ENCODE data around the gene GLG1.

DNA sequence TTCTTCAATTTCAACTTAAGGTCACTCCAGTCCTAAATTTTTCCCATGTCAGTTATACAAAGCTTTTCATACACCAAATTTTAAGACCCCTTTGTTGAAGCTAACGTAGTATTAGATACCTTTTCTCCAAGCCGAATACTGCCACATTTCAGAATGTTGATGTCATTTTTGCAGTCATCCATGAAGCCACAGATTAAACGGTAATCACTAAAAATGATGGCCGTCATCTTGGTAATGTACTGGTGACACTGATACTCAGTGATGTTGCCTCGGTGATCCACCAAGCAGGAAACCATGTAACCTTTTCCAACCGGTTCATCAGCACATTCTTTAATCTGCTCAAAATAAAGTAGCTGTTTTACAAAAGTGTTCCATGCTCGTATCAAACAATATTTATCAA is 103.5 kb downstream of the GLG1 start:
- TF ChIP-seq, protein P1, sequence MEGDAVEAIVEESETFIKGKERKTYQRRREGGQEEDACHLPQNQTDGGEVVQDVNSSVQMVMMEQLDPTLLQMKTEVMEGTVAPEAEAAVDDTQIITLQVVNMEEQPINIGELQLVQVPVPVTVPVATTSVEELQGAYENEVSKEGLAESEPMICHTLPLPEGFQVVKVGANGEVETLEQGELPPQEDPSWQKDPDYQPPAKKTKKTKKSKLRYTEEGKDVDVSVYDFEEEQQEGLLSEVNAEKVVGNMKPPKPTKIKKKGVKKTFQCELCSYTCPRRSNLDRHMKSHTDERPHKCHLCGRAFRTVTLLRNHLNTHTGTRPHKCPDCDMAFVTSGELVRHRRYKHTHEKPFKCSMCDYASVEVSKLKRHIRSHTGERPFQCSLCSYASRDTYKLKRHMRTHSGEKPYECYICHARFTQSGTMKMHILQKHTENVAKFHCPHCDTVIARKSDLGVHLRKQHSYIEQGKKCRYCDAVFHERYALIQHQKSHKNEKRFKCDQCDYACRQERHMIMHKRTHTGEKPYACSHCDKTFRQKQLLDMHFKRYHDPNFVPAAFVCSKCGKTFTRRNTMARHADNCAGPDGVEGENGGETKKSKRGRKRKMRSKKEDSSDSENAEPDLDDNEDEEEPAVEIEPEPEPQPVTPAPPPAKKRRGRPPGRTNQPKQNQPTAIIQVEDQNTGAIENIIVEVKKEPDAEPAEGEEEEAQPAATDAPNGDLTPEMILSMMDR (conservative IDR thresholded peaks at IDR 0.05 in 1 of 2, IDR thresholded peaks at IDR 0.05 in 1 of 2; ENCODE audit: extremely low read depth in 1 of 2, insufficient read depth in 1 of 2, low read depth in 1 of 2, low read length in 2 of 2), result no peak
- TF ChIP-seq EZH2 (IDR thresholded peaks at IDR 0.05; ENCODE audit: borderline replicate concordance, low read length), result no peak
